ENCODE data around the gene CTU2.

- TF ChIP-seq CTCF (IDR thresholded peaks at IDR 0.05) (no peak), POLR2AphosphoS5 (IDR thresholded peaks at IDR 0.05) (no peak), POLR2A (IDR thresholded peaks at IDR 0.05) (no peak)
These were observed 43.1 kb downstream of the CTU2 start for GRCh38 chr16:88749358-88749757.
